Upper lobe of left lung (tissue), 4 donors: ENCODE measurements around the gene DDX39A.

Experiments used
- POLR2A ChIP-seq, 4 donors: fragments of 450-650 bp; IDR thresholded peaks; one replicate each; pipeline ENCODE4 v1.5.1; 2016 to 2017; ENCODE audit warnings: antibody characterized with exemption in 4 of 4, mild to moderate bottlenecking in 2 of 4
- POLR2AphosphoS5 ChIP-seq, 2 donors: sonication (generic); formaldehyde crosslinking; IDR thresholded peaks; one replicate each; pipeline ENCODE4 v1.5.1; 2017; ENCODE audit warnings: antibody characterized with exemption in 2 of 2

GRCh38 chr19:14430712-14431111, 11.6 kb upstream of the DDX39A start:
- TF ChIP-seq POLR2AphosphoS5 (IDR thresholded peaks at IDR 0.05), result no peak
- no peak for TF ChIP-seq POLR2A (IDR thresholded peaks at IDR 0.05)
